BJ (cell line): Measurements from ENCODE around the gene ACSL5. TPM values are rescaled to one million over a fixed set of nuclear protein-coding genes. Genes with fewer than 3 reads are reported as not detected.
A peak's percentile ranks its signal among the peaks of the same experiment; 100 is the strongest.

ENCODE experiments used
- CTCF ChIA-PET: fragments of 350-600 bp; formaldehyde crosslinking; extraction: SDS; loops from one replicate; lab custom pipeline; 2021; ENCODE audit warnings: antibody characterized with exemption, inconsistent platforms; lab: Yijun Ruan, JAX
- POLR2A ChIA-PET: fragments of 300-600 bp; sonication (Branson Sonifier 250); formaldehyde crosslinking; extraction: SDS; loops from one replicate; lab custom pipeline; 2021; ENCODE audit warnings: antibody characterized with exemption; lab: Charles Lee
- DNase-seq: peaks from one replicate; pipeline ENCODE4 v3.0.0-alpha.2; 2011; ENCODE audit warnings: low read depth
- H3K27me3 ChIP-seq: 2 replicates; pipeline ENCODE4 v1.6.0; 2011; ENCODE audit warnings: low read length; ENCODE audit not compliant: control insufficient read depth, insufficient read depth
- H3K36me3 ChIP-seq: 2 replicates; pipeline ENCODE4 v1.5.1; 2011; ENCODE audit warnings: low read length; ENCODE audit not compliant: control insufficient read depth, insufficient read depth
- H3K4me3 ChIP-seq: 2 replicates; pipeline ENCODE4 v1.5.1; 2011; ENCODE audit warnings: low read depth, mild to moderate bottlenecking, control low read depth, low read length
- polyA plus RNA-seq: library from polyadenylated mRNA; depleted of rRNA; stranded (reverse); fragments of >200 nt; gene quantifications from 2 replicates; pipeline ENCODE4 v1.2.3, GENCODE V29; 2011
- TF ChIP-seq, protein P1 (sequence below): IDR thresholded peaks from 2 replicates; pipeline ENCODE4 v1.5.1; 2011; ENCODE audit warnings: low read depth, mild to moderate bottlenecking, control low read depth, inconsistent platforms, low read length, moderate library complexity; ENCODE audit not compliant: insufficient read depth

ACSL5 gene
- polyA plus RNA-seq, 1 experiment, result 1.0 TPM

DNA sequence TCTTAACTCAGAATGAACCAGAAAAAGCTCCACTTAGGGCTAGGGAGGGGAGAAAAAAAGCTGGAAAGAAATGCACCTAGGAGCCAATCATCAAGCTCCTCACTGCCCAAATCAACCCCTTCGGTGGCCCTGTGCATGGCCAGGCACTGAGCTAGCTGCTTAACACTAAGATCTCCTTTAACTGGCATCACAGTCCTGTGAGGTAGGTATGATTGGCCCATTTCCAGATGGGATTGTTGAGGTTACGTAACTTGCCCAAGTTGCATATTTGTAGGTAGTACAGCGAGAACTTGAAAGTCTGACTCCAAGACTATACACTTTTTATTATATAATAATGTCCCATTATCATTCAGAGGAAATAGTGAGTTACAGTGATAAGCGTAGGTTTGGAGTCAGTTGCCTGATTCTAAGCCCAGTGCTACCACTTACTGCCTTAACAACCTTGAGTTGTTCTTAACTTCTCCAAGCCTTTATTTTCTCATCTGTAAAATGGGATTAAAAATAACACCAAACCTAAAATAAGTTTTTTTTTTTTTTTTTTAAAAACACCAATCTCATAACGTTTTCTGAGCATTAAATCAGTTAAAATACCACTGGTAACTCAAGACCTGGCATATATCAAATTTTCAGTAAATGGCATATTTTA lies 37.2 kb upstream of the ACSL5 start:
- H3K4me3 ChIP-seq, result no peak overlapping the region
- H3K36me3 ChIP-seq, result no peaks in the 10 kb centered on the region
- DNase-seq, result no peak
- TF ChIP-seq, protein P1, sequence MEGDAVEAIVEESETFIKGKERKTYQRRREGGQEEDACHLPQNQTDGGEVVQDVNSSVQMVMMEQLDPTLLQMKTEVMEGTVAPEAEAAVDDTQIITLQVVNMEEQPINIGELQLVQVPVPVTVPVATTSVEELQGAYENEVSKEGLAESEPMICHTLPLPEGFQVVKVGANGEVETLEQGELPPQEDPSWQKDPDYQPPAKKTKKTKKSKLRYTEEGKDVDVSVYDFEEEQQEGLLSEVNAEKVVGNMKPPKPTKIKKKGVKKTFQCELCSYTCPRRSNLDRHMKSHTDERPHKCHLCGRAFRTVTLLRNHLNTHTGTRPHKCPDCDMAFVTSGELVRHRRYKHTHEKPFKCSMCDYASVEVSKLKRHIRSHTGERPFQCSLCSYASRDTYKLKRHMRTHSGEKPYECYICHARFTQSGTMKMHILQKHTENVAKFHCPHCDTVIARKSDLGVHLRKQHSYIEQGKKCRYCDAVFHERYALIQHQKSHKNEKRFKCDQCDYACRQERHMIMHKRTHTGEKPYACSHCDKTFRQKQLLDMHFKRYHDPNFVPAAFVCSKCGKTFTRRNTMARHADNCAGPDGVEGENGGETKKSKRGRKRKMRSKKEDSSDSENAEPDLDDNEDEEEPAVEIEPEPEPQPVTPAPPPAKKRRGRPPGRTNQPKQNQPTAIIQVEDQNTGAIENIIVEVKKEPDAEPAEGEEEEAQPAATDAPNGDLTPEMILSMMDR, result no peak
- no peaks in the 10 kb centered on the region; the same call in 1 of the 2 replicates for H3K27me3 ChIP-seq
- ChIA-PET CTCF (interaction anchor here (0.6 kb wide), 1 partner anchor 29 kb away, joined by 3 read pairs; no protein-coding TSS in a partner anchor), POLR2A (no interaction called here)

DNA sequence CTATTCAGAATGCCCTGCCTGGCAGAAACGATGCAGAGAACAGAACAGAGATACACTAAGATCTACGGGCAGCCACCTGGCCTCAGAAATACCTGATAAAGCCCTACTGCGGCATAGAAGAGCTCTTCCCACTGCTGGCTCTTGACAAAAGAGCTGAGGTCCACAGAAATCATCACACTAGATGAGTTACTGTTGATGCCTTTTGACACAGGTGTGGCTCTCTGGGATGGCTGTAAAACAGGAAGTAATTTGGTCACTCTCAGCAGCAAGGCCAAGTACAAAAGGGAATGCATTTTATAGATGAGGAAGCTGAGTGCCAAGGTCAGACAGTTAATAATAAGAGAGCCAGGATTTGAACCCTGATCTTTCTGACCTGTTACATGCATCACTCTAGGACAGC lies 35.0 kb upstream of the ACSL5 start:
- Histone ChIP-seq H3K36me3 (no peaks in the 10 kb centered on the region), H3K27me3 (no peaks in the 10 kb centered on the region; the same call in 1 of the 2 replicates), H3K4me3 (no peak overlapping the region)
- TF ChIP-seq, protein P1, result no peak
- POLR2A ChIA-PET, result no interaction called here
- no peak for DNase-seq
- CTCF ChIA-PET, result interaction anchor here (1.5 kb wide), 1 partner anchor 133 kb away, joined by 5 read pairs; no protein-coding TSS in a partner anchor

DNA sequence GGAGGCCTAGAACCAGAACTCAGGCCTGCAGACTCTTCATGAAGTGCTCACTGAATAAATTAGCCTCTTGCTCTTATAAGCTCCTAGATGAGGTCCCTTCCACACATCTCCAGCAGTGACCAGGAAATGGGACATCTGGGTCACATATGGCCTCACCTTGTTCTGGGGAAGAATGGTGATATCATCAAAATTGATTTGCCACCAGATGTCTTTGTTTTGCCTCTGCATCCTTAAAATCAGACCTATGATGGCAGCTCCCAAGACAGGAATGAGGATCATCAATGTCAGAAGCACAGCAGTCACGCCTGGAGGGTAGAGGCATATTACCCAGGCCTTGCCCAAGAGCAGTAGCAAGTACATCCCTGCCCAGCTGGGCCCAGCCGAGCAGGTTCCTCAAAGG lies 33.3 kb upstream of the ACSL5 start:
- TF ChIP-seq, protein P1, result no peak
- CTCF ChIA-PET, result no interaction called here
- DNase-seq, result no peak
- Histone ChIP-seq H3K27me3 (peaks cover 1% of the 10 kb centered on the region; the same call in 1 of the 2 replicates), H3K36me3 (no peaks in the 10 kb centered on the region), H3K4me3 (no peak overlapping the region)
- POLR2A ChIA-PET, result no interaction called here

DNA sequence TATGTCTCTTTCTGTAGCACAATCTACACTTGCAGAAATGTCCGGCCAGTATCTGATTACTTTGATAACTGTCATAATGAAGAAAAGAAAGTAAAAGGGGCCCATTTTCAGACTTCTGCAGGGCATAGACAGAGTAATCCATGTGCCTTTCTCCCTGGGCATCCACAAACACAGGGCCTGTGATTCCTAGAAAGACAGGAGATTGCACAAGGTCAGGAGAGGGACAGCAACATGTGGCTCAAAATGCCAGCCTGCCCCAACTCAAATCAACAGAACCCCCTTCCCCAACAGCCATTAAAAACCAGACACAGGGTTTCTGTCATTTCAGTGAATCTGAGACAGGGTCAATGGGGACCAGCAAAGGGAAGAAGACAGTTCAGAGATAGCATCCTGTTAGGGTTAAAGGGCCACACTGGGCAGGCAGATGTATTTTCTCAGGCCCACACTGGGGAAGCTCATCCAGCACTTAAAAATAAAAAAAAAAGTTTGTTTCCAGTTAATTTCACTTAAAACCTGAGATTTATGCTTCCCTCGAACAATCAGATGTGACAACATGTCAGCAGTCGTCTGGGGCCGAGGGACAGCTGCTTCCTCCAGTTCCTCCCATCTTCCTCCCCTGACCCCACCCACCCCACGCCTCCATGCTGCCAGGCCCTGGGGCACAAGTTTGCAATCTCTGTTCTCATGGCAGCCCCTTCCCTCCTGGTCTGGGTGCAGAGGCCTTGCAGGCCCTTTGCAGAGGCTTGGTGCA lies 30.7 kb upstream of the ACSL5 start:
- CTCF ChIA-PET, result interaction anchor here (0.6 to 1.2 kb wide), 2 partner anchors 19 to 21 kb away, joined by 3 read pairs; no protein-coding TSS in a partner anchor
- Histone ChIP-seq H3K4me3 (no peak overlapping the region), H3K27me3 (peaks cover 3% of the 10 kb centered on the region), H3K36me3 (no peaks in the 10 kb centered on the region)
- TF ChIP-seq, protein P1, result no peak
- no peak for DNase-seq
- POLR2A ChIA-PET, result no interaction called here

DNA sequence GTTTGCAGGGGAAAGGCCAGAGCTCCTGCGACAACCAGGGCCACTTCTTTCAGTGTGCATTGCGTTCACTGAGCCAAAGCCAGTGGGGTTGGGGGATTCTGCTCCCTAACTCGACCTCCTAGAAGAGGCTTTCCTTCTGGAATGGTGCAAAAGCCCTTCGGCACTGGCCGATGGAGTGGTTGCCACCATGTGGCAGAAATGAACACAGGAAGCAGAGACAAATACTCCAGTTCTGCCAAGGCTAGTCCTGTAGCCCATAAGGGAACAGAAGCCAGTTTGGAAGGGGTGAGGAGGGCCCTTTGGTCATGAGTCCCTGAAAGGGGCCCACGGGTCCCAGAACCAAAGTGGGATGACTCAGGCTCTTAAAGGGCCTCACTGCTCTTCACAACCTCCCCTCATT lies 29.7 kb upstream of the ACSL5 start:
- POLR2A ChIA-PET, result no interaction called here
- TF ChIP-seq, protein P1, result 0 out of 2 replicates have a peak, but pooled peaks have one; percentile 8
- no peak for DNase-seq
- Histone ChIP-seq H3K27me3 (peaks cover 3% of the 10 kb centered on the region), H3K4me3 (no peak overlapping the region), H3K36me3 (no peaks in the 10 kb centered on the region)
- CTCF ChIA-PET, result no interaction called here
